Measurements from ENCODE around the gene RIMKLA.

RIMKLA gene, protein sequence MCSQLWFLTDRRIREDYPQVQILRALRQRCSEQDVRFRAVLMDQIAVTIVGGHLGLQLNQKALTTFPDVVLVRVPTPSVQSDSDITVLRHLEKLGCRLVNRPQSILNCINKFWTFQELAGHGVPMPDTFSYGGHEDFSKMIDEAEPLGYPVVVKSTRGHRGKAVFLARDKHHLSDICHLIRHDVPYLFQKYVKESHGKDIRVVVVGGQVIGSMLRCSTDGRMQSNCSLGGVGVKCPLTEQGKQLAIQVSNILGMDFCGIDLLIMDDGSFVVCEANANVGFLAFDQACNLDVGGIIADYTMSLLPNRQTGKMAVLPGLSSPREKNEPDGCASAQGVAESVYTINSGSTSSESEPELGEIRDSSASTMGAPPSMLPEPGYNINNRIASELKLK

DNA sequence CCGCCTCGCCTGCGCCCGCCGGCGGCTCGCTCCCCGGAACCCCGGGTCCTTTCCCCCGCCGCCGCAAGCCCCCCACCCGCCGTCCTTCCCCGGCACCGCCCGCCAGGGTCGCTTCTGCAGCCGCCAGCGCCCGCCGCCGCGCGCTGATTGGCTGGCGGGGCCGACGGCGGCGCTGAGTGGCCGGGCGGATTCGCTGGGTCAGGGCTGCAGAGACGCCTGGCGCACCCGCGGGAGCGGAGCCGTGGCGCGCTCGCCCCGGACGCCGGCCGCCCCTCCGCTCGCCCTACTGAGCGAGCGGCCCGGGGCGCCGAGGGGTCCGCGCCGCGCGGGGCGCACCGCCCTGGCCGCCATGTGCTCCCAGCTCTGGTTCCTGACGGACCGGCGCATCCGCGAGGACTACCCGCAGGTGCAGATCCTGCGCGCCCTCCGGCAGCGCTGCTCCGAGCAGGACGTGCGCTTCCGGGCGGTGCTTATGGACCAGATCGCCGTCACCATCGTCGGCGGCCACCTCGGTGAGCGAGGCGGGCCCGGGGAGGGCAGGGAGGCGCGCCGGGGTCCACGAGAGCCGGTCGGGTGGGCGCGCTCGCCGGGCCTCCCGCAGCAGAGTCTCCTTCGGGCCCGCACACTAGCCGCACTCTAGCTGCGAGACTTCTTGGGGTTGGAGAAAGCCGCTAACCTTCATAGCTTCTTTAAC, at the start of gene RIMKLA:
TSS of gene RIMKLA (plus strand) at position 207 of the 694 bp plus-strand sequence. CDS start at position 350, 143 bp downstream.
- peak; percentile 65 for DNase-seq (ENCODE audit: low spot score)

DNA sequence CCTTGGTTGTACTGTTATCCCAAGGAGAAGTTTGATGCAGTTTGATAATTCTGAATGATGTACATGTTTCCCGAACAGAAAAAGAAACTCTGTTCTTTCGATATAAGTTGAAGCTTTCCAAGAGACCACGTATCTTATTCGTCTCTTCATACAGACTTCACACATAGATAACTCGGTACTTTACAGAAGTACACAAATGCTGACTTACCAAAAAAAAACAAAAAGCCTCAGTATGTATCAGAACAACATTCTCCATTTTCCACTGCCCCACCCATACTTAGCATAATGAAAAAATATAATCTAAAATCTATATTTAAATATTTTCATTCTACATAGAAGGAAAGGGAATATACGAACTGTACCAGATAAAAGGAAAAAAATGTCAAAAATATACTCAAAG, 47.7 kb upstream of the RIMKLA start:
- no peak for DNase-seq (ENCODE audit: low spot score)

GRCh38 chr1:42333662-42334239, 46.8 kb upstream of the RIMKLA start:
- DNase-seq (ENCODE audit: low spot score), result no peak

GRCh38 chr1:42334240-42335049, 46.1 kb upstream of the RIMKLA start:
- peak; percentile 59 for DNase-seq (ENCODE audit: low spot score)

GRCh38 chr1:42335050-42335808, 45.4 kb upstream of the RIMKLA start, which contains the start of gene FOXJ3:
TSS of gene FOXJ3 (minus strand) at chr1:42335235. CDS start at chr1:42311093, 24,142 bp downstream.
- peak; percentile 97 for DNase-seq (ENCODE audit: low spot score)

DNA sequence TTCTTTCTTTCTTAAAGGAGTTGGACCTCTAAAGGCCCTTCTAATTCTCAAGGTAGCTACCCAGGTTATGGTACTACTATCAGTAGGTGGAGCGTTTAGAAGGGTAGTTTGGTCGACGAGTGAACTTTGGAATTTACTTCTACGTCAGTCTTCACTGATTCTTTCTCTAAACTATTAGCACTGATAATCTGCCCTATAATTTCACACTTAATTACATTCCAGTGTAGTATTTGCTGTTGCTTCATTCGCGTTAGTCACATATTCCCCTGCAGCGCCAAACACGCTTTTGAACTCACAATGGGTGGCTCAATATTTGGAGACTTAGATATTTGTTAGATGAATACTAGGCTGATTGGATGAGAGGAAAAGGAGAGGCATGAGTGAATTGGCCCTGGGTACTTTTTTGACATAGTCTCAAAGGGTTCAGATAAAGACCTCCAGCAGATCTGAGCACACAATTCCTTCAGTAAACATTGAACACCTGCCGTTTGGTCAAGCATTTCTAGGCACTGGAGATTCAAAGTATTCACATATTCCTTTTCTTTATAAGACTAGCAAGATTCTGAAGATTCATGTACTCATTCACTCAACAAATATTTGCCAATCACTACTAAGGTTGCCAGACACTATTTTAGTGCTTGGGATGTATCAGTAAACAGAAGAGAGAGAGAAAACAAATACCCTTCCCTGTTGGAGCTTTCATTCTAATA, 44.6 kb upstream of the RIMKLA start:
- peak; percentile 66 for DNase-seq (ENCODE audit: low spot score)

DNA sequence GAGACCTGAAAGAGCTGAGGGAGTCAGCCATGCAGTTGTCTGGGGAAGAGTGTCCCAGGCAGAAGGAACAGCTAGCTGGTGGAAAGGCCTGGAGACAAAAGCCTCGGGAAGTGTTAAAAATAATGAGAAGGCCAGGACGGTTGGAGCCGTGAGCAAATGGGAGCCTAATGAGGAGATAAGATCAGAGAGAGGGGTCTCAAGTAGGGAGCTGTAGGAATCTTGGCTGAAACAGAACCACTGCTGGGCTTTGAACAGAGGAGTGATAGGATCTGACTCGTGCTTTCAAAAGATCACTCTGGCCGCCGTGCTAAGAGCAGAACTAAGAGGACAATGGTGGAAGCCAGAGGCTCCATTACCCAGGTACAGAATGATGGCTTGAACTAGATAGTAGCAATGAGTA, 43.6 kb upstream of the RIMKLA start:
- DNase-seq (ENCODE audit: low spot score), result no peak

DNA sequence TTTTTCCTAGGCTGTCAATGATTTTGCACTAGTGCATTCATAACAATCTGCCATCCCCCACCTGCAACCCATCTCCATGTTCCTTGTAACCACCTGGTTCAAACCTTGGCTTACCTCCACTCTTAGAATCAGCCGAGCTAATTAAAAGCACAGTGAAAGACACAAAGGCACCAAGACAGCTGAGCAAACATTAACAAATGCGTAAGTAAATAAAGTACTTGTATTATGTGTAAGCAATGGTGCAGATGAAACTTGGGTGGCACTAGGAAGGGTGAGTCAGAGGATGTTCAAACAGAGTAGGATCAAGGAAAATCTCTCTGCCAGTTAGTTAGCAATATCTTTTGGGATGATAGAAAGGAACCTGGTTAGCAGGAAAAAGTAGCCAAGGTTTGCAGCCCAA, 40.5 kb upstream of the RIMKLA start:
- DNase-seq (ENCODE audit: low spot score), result peak; percentile 85

- no peak for DNase-seq (ENCODE audit: low spot score)
Observed at GRCh38 chr1:42340901-42341300, 39.7 kb upstream of the RIMKLA start.

DNA sequence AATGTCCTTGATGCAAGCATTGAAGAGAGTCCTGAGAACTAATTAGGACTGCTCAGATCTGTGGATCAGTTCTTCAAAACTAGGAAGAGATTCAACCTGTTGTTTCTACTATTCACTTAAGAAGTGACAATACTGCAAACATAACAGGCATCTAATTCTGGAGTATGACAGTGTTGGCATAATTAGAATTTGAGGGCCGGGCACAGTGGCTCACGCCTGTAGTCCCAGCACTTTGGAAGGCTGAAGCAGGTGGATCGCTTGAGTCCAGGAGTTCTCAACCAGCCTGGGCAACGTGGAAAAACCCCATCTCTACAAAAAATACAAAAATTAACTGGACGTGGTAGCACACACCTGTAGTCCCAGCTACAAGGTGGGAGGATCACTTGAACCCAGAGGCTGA, 37.5 kb upstream of the RIMKLA start:
- DNase-seq (ENCODE audit: low spot score), result no peak

- no peak for DNase-seq (ENCODE audit: low spot score)
Observed at GRCh38 chr1:42348498-42348897, 32.1 kb upstream of the RIMKLA start.

- DNase-seq (ENCODE audit: low spot score), result no peak
Observed at GRCh38 chr1:42350086-42350485, 30.5 kb upstream of the RIMKLA start.

GRCh38 chr1:42358791-42359190, 21.8 kb upstream of the RIMKLA start:
- no peak for DNase-seq (ENCODE audit: low spot score)

- DNase-seq (ENCODE audit: low spot score), result no peak
Observed at GRCh38 chr1:42359466-42359865, 21.1 kb upstream of the RIMKLA start.

GRCh38 chr1:42364089-42364488, 16.5 kb upstream of the RIMKLA start:
- no peak for DNase-seq (ENCODE audit: low spot score)

GRCh38 chr1:42364542-42364941, 16.1 kb upstream of the RIMKLA start:
- no peak for DNase-seq (ENCODE audit: low spot score)

- no peak for DNase-seq (ENCODE audit: low spot score)
Observed at GRCh38 chr1:42365118-42365517, 15.5 kb upstream of the RIMKLA start.

GRCh38 chr1:42368096-42368795, 12.3 kb upstream of the RIMKLA start:
- peak; percentile 89 for DNase-seq (ENCODE audit: low spot score)

GRCh38 chr1:42369471-42369870, 11.1 kb upstream of the RIMKLA start:
- DNase-seq (ENCODE audit: low spot score), result peak; percentile 15

Data from kidney tubule cell (primary cell).